Measurements from ENCODE around the gene ARSD. TPM values are rescaled to one million over a fixed set of nuclear protein-coding genes. Genes with fewer than 3 reads are reported as not detected.

ARSD gene
- total RNA-seq, 1 experiment from 2014 or later = 8.0 TPM

GRCh38 chrX:2934715-2935710 lies 5.9 kb upstream of the ARSD start:
- Histone ChIP-seq H2AFZ (ENCODE audit: low read depth, low read length, poor library complexity, severe bottlenecking) (no peak overlapping the region), H3K9me2 (ENCODE audit: insufficient read depth) (no peaks in the 10 kb centered on the region), H3K36me3 (ENCODE audit: control insufficient read depth in 1 of 2, insufficient read depth in 2 of 2, low read length in 2 of 2) (no peaks in the 10 kb centered on the region), H3K4me3 (replicated peaks in 1 of 2; ENCODE audit: low read depth in 1 of 2, low read length in 2 of 2) (no peak overlapping the region), H3K9me3 (ENCODE audit: control insufficient read depth in 1 of 2, insufficient read depth in 1 of 2, low read depth in 1 of 2, low read length in 2 of 2) (no peaks in the 10 kb centered on the region), H3K27ac (ENCODE audit: low read depth, low read length) (no peak overlapping the region), H4K20me1 (ENCODE audit: insufficient read depth) (no peaks in the 10 kb centered on the region), H3K4me2 (ENCODE audit: low read length) (no peak overlapping the region), H3K79me2 (ENCODE audit: insufficient read depth, low read length) (no peaks in the 10 kb centered on the region), H3K27me3 (ENCODE audit: insufficient read depth, low read length) (no peaks in the 10 kb centered on the region), H3K9ac (ENCODE audit: low read length) (no peak overlapping the region), H3K4me1 (ENCODE audit: control insufficient read depth in 1 of 2, insufficient read depth in 2 of 2, low read length in 2 of 2) (no peaks in the 10 kb centered on the region; a peak in 1 of 4 replicates)
- ATAC-seq = no peak
- intact Hi-C loops (cut with micrococcal nuclease) = no loop called here
- ChIA-PET CTCF (no interaction called here), RAD21 (ENCODE audit: low non-redundant PET in 1 of 2, low total read pairs in 2 of 2, uncharacterized antibody in 2 of 2, unreplicated experiment in 2 of 2) (no interaction called here), POLR2A (no interaction called here)
- no peak for DNase-seq (ENCODE audit: low read depth, low spot score)
- no peak for TF ChIP-seq EGR1 (IDR thresholded peaks at IDR 0.05; ENCODE audit: low read depth)
- no peak for TF ChIP-seq POLR2A (IDR thresholded peaks at IDR 0.05; ENCODE audit: borderline replicate concordance, extremely low read depth, insufficient read depth, insufficient read length)
- no peak for TF ChIP-seq POLR2AphosphoS5 (IDR thresholded peaks at IDR 0.05; ENCODE audit: low read depth, low read length)
- TF ChIP-seq YY1 (IDR thresholded peaks at IDR 0.05; ENCODE audit: extremely low read depth, insufficient replicate concordance, low read depth, low read length) = no peak
- no peak for TF ChIP-seq MAX (IDR thresholded peaks at IDR 0.05)
- TF ChIP-seq, protein P1, sequence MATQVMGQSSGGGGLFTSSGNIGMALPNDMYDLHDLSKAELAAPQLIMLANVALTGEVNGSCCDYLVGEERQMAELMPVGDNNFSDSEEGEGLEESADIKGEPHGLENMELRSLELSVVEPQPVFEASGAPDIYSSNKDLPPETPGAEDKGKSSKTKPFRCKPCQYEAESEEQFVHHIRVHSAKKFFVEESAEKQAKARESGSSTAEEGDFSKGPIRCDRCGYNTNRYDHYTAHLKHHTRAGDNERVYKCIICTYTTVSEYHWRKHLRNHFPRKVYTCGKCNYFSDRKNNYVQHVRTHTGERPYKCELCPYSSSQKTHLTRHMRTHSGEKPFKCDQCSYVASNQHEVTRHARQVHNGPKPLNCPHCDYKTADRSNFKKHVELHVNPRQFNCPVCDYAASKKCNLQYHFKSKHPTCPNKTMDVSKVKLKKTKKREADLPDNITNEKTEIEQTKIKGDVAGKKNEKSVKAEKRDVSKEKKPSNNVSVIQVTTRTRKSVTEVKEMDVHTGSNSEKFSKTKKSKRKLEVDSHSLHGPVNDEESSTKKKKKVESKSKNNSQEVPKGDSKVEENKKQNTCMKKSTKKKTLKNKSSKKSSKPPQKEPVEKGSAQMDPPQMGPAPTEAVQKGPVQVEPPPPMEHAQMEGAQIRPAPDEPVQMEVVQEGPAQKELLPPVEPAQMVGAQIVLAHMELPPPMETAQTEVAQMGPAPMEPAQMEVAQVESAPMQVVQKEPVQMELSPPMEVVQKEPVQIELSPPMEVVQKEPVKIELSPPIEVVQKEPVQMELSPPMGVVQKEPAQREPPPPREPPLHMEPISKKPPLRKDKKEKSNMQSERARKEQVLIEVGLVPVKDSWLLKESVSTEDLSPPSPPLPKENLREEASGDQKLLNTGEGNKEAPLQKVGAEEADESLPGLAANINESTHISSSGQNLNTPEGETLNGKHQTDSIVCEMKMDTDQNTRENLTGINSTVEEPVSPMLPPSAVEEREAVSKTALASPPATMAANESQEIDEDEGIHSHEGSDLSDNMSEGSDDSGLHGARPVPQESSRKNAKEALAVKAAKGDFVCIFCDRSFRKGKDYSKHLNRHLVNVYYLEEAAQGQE (IDR thresholded peaks at IDR 0.05; ENCODE audit: low read depth) = no peak
- TF ChIP-seq ELF1 (IDR thresholded peaks at IDR 0.05; ENCODE audit: borderline replicate concordance, low read depth) = no peak
- TF ChIP-seq, protein P2, sequence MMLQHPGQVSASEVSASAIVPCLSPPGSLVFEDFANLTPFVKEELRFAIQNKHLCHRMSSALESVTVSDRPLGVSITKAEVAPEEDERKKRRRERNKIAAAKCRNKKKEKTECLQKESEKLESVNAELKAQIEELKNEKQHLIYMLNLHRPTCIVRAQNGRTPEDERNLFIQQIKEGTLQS (IDR thresholded peaks at IDR 0.05) = no peak
- BruUV-seq (replicated peaks) = no TSS peak

All from HCT116 (cell line).